ENCODE data around the gene TMEM255A.

The TMEM255A gene

DNA sequence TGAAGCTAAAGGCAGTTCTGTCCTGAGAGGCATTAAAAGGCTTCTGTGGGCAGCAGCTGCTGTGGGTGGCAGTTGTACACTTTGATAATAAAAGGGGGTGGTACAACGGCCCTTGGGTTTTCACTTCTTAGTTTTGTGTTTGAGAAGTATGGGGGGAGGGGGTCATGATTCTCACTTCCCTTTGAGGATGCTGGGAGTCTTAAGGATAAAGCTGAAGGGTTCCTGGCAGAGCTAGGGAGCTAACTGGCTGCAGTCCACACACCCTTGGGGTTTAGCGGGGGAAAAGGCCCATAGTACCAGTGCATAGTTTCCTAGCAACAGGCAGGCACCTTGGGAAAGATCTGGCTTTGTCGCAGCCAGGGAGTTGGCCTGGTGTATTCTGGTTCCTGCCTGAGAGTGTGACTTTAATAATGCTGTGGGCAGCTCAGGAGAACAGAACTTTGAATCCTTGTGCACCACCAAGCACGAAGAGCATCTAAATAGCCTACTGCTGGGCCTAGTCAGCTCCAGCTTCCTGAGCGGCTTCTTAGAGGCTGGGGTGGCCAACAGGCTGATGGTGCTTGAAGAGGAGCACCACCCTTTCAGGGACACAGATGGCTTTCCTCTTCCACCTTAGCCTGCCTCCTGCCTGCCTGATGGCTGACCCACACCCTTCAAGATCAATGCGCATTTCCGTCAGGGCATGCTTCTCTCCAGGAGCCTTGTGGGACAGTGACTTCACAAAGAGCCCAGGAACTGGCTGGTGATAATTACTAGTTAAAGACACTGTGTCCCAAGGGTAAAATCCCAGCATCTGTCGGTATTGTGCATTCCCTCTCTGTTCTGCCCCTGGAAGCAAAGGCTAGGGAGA, 48.2 kb downstream of the TMEM255A start:
- peak; percentile 65 for DNase-seq

DNA sequence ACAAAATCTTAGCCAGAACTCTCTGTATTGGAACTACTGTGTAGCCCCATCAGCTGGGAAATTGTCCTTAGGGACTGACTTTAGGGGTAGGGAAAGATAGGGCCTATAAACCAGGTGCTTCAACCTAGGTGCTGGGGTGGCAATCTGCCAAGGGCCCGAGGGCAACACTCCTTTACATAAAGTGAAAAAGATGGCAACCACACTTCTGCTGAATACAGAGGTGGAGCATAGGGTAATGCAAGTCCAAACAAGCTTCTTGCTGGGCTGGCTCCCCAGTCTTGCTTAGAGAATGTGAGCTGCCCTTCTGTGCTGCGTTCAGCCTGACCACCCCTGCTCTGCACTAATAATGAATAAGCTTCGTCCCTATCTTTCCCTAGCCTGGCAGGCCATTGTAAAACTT, 50.9 kb downstream of the TMEM255A start:
- no peak for DNase-seq

DNA sequence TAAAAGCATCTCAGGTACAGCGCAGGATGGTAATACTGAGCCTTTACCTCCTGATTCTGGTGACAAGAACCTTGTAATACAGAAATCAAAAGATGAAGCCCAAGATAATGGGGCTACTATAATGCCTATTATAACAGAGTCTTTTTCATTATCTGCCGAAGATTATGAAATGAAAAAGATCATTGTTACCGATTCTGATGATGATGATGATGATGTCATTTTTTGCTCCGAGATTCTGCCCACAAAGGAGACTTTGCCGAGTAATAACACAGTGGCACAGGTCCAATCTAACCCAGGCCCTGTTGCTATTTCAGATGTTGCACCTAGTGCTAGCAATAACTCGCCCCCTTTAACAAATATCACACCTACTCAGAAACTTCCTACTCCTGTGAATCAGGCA, 57.5 kb downstream of the TMEM255A start:
- no peak for DNase-seq

DNA sequence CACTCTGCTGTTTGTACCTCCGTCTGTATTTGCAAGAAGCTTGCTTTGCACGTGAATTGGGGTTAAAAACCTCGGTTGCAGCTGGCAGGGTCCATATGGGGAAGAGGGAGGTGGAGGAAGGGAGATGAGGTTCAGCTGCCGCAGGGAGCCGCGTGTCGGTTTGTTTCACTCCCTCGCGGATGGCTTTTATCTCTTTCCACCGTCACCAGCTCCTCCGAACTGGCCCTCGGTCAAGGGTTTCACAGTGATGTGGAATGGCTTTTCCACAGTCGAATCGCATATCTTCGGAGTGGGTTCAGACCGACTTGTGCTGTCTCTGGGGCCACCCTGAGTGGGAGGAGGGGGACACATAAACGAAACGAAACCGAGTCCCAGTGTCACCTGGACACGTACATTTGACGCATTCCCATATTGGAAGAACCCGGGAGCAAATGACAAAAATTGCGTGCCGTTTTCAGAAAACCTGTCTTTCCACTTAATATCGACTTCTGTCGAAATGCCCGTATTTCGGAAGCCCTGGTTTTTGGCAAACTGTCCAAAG, 59.7 kb downstream of the TMEM255A start:
- DNase-seq = peak; percentile 68

DNA sequence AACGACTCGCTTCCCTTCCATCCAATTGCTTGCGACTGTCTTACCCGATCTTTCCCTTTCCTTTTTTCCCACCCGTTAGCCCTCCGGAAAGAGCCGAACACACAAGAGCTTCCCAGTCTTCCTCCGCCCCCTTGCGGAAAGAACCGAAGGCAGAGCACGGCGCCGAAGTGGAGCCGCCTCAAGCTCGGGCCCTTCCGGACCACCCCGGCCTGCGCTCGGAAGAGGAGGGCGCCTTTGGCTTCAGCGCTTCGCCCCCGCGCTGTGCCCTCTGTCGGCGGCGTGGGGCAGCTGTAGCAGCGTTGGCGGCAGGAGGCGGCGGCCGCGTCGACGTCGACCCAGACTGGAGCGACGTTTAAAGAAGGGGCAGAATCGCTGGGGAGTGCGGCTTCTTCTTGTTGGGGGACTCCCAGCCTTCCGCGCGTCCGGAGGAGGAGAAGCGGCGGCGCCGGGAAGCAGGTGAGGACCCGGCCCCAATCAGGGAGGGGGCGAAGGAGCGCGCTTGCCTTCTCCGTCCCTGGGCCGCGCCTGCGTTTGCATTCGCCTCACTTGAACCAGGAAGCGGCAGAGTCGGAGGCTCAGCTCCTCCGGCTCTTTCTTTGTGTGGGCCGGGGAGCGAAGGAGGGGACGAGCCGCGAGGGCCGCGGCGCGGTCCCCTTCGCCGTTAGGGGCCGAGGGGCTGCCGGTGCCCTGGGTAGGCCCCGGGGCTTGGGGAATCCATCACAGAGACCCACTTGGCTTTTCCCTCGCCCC, 60.6 kb downstream of the TMEM255A start, which contains the start of gene ZBTB33:
TSS of gene ZBTB33 (plus strand) at position 291 of the 750 bp plus-strand sequence. CDS start 2,604 bp downstream, outside the sequence.
- peak; percentile 96 for DNase-seq

DNA sequence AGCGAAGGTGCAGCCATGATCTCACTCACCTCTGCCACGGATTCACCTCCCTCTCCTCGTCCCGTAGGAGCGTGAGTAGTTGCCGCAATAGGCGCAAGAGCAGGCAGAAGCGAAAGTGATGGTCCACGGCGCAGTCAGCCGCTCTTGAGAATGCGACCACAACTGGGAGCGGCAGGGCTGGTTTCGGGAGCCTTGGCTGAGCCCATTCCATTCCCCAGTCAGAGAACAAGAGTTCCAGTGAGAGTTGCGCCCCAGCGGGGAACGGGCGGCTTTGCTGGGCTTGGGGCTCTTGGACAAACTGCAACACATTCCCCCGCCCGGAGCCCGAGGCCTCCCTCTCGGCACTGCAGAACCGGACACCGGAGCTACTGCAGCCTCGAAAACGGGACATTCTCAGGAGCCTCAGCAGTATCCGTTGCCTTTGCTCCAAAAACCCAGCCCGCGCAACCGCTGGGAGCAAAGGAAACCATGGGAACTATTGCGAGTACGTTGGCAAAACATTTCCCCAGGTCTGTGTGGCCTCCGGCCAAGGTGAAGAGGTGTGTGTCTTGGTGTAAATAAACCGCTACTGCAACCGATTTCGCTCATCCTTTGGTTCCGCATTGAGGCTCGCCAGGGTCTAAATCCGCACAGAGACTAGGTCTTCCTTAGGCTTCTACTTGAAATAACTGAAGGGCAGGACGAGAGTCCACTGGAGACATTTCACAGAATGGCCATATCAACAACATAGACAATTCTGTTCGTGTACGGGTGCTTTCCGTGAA, 66.3 kb downstream of the TMEM255A start:
- DNase-seq = peak; percentile 89

DNA sequence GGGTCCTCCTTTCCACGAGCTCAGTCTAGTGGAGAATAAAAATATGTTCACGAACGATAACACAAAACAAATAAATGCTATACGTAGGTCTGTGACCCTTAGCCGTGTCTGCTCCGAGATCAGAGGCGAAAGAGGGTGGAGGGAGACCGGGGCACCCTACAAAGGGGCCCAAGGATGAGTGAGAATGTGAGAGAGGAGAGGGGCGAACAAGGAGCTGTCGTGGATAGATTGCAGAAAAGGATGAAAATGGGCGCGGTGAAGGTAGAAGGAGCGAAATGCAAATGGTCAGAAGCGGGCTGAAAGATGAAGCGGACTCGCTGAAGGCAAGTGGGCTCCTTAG, 66.9 kb downstream of the TMEM255A start:
- no peak for DNase-seq

DNA sequence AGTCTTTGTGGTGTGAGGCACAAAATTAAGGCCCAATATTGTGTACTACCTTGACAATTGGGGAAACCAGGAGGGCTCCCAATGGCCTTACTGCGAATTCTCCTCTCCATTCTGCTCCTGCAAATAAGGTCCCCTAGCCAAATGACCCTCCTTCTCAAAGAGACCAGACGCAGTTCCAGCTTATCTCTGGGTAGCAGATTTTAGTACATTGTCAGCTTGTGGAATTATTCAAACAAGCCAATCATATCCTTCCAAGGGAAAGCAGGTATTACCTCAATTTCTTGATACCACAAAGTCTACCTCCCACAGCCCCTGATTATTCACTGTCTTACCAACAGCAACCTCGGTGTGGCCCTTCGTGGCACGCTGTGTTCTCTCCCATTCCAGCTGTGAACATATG, 68.4 kb downstream of the TMEM255A start:
- DNase-seq = peak; percentile 80

DNA sequence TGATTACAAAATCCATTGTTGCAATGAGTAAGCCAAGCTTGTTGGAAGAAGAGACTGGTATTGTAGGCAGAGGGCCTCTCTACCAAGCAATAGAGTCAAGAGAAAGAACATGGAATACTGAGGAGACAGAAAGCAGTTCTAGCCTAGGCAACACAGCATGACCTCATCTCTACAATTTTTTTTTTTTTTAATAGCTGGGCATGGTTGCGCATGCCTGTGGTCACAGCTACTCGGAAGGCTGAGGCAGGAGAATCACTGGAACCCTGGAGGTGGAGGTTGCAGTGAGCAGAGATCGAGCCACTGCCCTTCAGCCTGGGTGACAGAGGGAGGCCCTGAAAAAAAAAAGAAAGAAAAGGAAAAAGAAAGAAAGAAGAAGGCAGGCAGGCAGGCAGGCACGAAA, 72.3 kb downstream of the TMEM255A start:
- peak; percentile 68 for DNase-seq

DNA sequence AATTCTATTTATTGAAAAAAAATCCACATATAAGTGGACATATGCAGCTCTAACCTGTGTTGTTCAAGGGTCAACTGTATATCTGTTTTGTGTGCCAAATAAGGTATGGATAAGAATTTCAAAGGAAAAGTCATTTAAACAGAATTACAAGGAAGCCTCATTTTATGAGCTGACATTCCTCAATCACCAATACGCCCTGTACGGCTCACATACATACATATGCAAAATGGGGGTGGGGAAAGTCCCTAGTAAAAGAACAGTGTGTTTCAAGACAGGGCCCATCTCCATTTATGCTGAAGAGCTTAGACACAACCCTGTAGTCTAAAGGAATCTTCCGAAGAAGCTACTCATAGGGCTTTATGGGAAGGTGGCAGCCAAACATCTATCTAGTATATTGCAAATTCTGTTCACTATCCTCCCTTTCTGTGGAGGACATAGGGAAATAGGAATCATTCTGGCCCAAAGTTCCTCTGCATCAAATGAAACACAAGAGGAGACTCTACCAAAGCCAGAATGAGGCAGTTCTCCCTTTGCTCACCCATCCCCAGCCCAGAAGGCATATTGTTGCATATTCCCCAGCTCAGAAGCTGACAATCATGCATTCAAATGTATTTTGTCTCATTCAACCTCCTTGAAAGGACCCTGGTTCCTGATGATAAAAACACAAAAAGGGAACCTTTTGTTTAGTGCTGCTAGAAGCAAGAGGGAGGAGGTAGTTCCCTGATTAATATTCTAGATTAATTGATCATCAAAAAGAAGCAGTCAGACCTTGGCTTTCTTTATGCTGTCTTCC, 74.4 kb downstream of the TMEM255A start:
- peak; percentile 72 for DNase-seq

DNA sequence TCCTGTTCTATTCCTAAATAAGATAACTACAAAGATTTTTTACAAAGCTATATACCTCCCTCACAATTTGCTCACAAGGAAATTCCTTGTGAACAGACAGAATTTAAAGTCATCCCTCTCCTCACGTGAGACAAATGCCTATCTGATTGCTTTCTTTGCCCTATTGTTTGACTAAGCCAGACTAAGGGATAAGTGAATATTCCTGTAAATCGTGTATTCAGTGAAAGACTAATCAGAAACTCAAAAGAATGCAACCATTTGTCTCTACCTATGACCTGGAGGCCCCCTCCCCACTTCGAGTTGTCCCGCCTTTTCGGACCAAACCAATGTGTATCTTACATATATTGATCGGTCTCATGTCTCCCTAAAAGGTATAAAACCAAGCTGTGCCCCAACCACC, 76.0 kb downstream of the TMEM255A start:
- DNase-seq = no peak

DNA sequence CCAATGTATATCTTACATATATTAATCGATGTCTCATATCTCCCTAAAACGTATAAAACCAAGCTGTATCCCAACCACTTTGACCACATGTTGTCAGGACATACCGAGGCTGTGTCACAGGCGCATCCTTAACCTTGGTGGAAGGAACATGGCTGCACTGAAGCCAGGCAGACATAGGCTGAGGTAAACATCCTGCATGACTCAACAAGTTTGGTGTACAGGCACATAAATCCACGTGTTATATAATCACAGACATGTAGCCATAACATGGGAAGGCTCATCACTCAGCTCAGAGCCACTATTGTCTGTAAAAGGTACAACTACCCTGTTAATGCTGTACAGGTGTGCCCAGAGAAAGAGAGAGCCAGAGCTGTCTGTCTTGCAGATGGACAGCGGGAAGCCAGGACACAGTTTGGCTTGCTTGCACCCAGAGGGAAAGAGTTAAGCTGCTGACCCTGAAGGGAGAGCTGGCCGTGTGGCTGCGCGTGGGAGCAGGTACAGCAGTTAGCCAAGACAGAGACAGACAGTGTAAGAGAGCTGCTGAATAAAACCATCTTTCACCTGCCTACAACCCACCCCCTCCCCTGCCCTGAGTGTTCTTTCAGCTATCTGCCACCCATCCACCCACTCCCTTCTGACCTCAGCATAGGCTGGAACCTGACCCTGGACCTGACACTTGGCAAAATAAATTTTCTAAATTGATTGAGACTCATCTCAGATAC, 82.9 kb downstream of the TMEM255A start:
- no peak for DNase-seq

DNA sequence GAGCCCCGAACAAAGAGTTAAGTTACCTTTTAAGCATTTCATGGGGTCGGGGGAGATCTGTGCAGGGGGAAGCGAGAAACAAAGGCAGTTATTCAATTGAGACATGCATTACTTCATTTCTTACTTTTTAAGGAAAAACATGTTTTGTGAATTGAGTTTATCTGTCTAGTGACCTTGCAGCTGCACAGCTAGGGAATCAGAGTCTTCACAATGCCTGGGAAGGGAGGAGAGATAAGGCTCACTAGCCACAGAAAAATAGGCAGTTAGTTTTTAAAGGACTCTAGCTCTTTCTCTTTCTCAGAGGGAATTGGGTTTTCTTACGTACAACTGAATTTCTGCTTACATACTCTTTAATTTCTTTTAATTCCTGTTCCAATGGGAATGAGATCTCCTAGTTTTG, 86.9 kb downstream of the TMEM255A start:
- DNase-seq = peak; percentile 76

DNA sequence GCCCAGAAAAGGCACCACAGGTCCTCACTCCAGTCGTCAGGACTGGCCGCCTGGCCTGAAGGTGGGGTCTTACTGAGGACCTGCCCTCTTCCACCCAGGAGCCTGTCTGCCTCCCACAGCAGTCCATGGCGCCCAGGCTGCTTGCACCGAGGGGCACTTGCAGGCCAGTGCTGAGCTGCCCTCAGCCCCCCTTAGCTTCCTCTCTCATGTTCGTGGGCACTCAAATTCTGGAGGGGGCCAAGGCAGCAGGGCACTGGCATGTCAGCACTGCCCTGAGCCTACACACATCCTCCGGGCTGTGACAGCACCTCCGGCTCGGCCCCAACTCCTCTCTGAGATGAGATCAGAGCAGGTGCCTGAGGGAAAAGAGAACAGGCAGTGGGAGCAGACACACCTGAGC, 87.9 kb downstream of the TMEM255A start:
- no peak for DNase-seq

DNA sequence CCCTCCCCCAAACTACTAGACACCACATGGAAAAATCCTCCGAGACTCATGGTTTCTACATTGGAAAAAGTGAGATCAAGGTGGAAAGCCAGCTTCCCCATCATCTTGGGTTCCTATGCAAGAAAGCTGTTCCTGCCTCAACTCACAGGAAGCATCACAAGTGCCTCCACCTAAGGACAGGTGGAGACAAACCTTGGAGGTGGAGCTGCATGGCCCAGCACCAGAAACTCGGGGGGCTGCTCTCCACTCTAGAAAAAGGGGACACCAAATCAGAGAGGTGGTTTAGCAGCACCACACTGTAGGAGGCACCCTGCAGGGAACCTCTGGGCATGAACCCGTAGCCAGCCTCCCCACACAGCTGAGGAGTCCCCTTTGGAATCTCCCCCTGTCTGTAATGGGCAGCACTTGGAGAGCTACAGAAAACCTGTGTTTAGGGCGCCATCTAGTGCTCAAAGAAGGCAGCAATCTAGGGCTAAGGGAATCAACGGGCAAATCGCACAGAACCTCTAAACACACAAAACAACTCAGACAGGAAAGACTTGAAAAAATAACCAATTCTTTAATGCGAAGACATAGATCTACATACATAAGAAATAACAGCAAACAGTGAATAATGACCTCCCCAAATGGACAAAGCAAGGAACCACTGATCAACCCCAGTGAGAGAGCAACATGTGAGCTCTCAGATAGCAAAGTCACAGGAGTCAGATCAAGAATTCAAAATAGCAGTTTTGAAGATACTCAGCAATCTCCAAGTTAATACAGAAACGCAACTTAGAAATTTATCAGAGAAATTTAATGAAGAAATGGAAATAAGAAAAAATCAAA, 97.6 kb downstream of the TMEM255A start:
- peak; percentile 78 for DNase-seq
